NCI-H1930 (cell line): ENCODE data around the gene PCNA.
"Not testable (repeated sequence)": the region's sequence is repeated elsewhere in the genome, so short reads cannot be mapped to it uniquely, and the experiment has no call there.

Experiments used
- DNase-seq, 2 experiments: peaks; one replicate each; lab custom pipeline; 2025; lab: John Stamatoyannopoulos, UW

The PCNA gene

DNA sequence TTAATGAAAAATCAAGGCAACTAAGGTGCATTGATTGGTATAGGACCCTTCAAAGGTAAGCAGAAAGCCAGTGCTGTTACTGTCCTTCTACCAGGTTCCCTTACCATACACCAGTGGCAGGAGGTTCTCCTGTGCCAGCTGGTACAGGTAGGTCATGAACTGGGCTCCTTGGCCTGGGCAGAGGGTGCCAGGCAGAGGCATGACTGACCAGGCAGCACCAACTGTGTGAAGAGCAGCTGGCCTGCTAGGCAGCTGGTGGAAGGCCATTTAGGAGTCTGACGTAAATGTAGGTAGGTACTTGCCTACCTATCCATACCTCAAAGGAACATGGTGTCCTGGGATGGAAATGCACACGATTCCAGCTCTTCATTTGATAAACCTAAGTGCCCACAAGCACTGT, 23.3 kb downstream of the PCNA start:
- DNase-seq: no peak

GRCh38 chr20:5095931-5096330, 23.8 kb downstream of the PCNA start:
- no peak for DNase-seq

GRCh38 chr20:5095454-5095853, 24.3 kb downstream of the PCNA start:
- DNase-seq: no peak

- DNase-seq: no peak
Measured at GRCh38 chr20:5092765-5093339, 26.9 kb downstream of the PCNA start.

DNA sequence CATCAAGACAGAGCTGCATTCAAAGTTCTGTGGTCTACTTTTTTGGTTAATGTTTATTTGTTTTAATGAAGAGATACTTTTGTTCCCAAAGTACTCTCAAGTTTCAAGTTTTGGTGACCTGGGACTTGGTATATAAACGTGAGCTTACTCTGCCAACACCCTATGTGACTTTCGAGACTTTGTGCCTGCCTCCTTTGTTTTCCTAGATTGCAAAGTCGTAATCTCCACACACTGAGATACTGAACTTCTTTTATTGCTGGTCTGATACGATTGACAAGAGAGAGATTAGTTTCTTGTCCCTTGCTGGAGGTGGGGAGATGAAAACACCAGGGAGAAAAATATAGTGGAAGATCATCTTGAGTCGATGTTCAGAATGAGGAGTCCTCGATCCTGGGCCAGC, 27.9 kb downstream of the PCNA start:
- DNase-seq: no peak

- DNase-seq: no peak
Measured at GRCh38 chr20:5090191-5090590, 29.6 kb downstream of the PCNA start.

DNA sequence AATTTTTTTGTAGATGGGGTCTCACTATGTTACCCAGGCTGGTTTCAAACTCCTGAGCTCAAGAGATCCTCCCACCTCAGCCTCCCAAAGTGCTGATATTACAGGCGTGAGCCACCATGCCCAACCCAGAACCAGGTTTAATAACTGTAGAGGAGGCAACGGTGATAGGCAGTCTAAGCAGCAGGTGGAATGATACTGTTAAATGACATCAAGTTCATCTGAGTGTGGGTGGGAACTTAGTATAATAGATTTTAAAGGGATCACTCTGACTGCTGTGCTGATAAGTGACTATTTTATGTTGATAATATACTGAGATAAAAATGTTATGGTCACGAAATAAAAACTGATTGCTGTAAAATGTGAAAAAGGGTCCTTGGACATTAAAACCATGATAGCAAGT, 31.1 kb downstream of the PCNA start:
- no peak for DNase-seq

GRCh38 chr20:5085380-5085779, 34.4 kb downstream of the PCNA start:
- DNase-seq: no peak

DNA sequence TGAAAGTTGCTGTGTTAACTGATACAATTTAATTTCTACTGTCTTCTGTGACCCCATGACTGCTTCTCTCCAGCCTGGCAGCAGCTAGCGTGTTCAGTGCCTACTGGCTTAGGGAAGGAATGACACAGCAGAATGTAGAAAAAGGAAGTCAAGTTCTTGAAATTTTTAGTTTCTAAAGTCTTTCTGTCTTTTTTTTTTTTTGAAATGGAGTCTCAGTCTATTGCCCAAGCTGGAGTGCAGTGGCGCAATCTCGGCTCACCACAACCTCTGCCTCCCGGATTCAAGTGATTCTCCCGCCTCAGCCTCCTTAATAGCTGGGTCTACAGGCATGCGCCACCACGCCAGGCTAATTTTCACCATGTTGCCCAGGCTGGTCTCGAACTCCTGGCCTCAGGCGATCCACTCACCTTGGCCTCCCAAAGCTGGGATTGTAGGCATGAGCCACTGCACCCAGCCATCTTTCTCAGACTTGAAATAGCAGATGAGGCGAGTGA, 39.3 kb downstream of the PCNA start:
- DNase-seq: no peak

DNA sequence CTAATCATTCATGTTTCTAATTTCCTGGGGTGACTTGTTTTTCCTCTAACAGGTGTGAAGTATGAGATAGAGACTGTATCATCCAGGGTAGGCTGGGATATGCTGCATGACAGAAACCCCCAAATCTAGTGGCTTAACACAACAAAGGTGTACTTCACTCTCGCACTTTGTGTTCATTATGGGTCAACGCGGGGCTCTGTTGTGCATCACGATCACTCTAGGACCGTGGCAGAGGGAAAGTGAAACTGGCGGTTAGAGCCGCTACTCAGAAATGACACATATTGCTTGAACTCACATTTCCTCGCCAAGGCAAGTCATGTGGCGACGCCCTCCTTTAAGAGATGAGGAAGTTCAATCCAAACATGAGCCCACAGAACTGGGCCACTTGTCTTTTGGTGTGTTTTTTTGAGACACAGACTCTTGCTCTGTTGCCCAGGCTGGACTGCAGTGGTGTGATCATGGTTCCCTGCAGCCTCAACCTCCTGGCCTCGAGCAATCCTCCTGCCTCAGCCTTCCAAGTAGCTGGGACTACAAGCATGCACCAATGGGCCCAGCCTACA, 41.3 kb downstream of the PCNA start:
- DNase-seq: no peak

- DNase-seq: no peak
Measured at GRCh38 chr20:5077761-5078387, 41.9 kb downstream of the PCNA start.

DNA sequence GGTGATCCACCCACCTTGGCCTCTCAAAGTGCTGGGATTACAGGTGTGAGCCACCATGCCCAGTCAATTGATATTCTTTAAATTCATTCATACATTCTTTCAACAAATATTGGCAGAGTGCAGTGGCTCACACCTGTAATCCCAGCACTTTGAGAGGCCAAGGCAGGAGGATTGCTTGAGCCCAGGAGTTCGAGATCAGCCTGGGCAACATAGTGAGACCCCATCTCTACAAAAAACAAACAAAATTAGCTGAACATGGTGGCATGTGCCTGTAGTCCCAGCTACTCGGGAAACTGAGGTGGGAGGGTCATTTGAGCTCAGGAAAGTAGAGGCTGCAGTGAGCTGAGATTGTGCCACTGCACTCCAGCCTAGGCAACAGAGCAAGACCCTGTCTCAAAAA, 42.8 kb downstream of the PCNA start:
- DNase-seq: not testable (repeated sequence)

- DNase-seq: no peak
Measured at GRCh38 chr20:5074232-5074674, 45.5 kb downstream of the PCNA start.

DNA sequence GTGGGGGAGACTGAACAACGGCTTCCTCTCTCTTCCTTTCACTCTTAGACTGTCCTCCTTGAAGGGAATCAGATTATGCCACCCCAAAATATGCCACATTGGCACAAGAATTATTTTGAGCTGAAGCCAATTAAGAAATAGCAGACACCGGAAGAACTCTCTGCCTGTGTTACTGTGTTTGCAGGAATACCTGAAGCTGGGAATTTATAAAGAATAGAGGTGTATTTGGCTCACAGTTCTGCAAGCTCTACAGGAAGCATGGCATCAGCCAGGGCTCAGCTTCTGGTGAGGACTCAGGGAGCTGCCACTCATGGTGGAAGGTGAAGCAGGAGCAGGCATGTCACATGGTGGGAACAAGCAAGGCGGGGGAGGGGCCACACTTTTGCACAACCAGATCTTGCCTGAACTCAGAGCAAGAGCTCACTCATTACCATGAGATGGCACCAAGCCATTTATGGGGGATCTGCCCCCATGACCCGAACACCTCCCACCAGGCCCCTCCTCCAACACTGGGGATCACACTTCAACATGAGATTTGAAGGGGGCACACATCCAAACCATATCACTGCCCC, 46.0 kb downstream of the PCNA start:
- DNase-seq: no peak

DNA sequence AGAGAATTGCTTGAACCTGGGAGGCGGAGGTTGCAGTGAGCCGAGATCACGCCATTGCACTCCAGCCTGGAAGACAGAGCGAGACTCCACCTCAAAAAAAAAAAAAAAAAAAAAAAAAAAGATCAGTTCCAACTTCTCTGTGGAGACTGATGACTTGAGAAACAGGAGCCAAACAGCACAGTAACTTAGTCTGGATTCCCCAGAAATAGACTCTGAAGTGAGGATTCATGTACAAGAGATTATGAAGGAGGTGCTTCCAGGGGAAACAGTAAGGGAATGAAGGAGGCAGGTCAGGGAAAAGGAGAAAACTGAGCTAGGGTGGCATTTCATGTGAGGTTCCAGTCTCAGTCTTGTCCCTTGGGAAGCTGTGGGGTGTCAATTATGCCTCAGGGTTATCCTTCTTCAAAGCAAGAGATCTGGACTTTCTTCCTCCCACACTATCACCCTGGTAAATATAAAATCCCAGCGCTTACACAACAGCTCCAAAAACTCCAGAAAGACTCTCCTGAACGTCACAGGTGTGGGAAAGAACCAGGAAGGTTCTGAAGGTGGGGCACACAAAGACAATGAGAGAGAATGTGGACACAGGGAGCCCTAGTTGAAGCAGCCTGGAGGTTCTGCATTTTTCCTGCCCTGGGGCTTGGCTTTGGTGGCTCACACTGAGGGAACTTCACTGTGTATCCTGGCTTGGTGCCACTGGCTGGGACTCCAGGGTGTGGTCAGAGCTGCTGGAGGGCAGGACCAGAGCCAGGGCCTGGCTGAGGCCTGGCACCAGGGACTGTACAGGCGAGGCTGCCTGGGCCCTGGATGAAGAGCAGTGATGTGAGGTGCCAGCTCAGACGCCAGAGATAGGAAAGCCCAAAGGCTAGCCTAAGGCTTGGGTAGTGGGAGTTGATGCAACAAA, 46.8 kb downstream of the PCNA start:
- DNase-seq: no peak

- DNase-seq: not testable (repeated sequence)
Measured at GRCh38 chr20:5071942-5072341, 47.8 kb downstream of the PCNA start.

DNA sequence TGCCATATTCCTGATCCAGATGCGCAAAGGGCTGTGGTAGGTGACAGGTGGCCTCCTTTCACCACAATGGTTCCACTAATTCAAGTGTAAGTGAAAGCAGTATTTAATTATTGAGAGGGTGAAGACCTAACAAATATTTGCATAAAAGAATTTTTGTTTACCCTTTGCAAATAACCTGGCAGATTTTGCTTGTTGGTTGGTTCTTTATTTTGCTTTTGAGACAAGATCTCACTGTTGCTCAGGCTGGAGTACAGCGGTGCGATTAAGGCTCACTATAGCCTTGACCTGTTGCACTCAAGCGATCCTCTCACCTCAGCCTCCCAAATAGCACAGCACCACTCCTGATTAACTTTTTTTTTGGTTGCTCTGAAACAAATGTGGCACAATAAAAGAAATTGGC, 49.2 kb downstream of the PCNA start:
- DNase-seq: no peak

GRCh38 chr20:5070081-5070480, 49.7 kb downstream of the PCNA start:
- no peak for DNase-seq

GRCh38 chr20:5069141-5069806, 50.5 kb downstream of the PCNA start:
- no peak for DNase-seq

- no peak for DNase-seq
Measured at GRCh38 chr20:5067877-5068645, 51.7 kb downstream of the PCNA start.

- no peak for DNase-seq
Measured at GRCh38 chr20:5065879-5066383, 53.8 kb downstream of the PCNA start.
